GM12878 (cell line): ENCODE data around the gene YARS1. TPM values are rescaled to one million over a fixed set of nuclear protein-coding genes. Genes with fewer than 3 reads are reported as not detected.

Experiments used
- ATAC-seq: fragments of 200-7000 bp; cut with Tn5 transposase; 3 replicates; pipeline ENCODE4 v1.9.1; 2020; ENCODE audit warnings: mild to moderate bottlenecking, moderate library complexity
- BruUV-seq: library from RNA; stranded (reverse); fragments of 400-500 nt; replicated peaks from 2 replicates; lab custom pipeline; 2021; lab: Mats Ljungman, UMichigan
- CTCF ChIA-PET: fragments of 300-600 bp; sonication (Branson Sonifier 250); formaldehyde crosslinking; extraction: SDS; loops from one replicate; lab custom pipeline; 2021; ENCODE audit warnings: inconsistent platforms; lab: Yijun Ruan, JAX
- POLR2A ChIA-PET: fragments of 350-600 bp; formaldehyde crosslinking; extraction: SDS; loops from one replicate; lab custom pipeline; 2021; ENCODE audit warnings: inconsistent platforms; lab: Charles Lee
- RAD21 ChIA-PET: fragments of 300-600 bp; sonication (Branson Sonifier 250); formaldehyde crosslinking; loops from one replicate; lab custom pipeline; 2023; ENCODE audit warnings: antibody characterized with exemption; ENCODE audit not compliant: unreplicated experiment; lab: Charles Lee
- SMC1A ChIA-PET: fragments of 300-600 bp; sonication (Branson Sonifier 250); formaldehyde crosslinking; loops from one replicate; lab custom pipeline; 2023; ENCODE audit not compliant: unreplicated experiment, uncharacterized antibody; lab: Charles Lee
- DNase-seq: peaks from one replicate; pipeline ENCODE4 v3.0.0-alpha.2; 2011; ENCODE audit warnings: low read depth, low spot score
- FAIRE-seq: peaks from 3 replicates; lab custom pipeline; 2011; peaks lifted over from hg19 to GRCh38; lab: Jason Lieb, UNC
- H2AFZ ChIP-seq: 2 replicates; pipeline ENCODE4 v1.6.0; 2011; ENCODE audit warnings: low read depth, low read length, control low read depth; ENCODE audit not compliant: control insufficient read depth
- H3K27ac ChIP-seq: 2 replicates; pipeline ENCODE4 v1.5.1; 2011; ENCODE audit warnings: control low read depth; ENCODE audit not compliant: control insufficient read depth, insufficient read depth
- H3K27me3 ChIP-seq, 2 experiments: replicated peaks in 1 of 2; 2 replicates each; pipeline versions ENCODE4 v1.6.0 to v1.6.1; 2011; ENCODE audit warnings: low read length in 1 of 2; ENCODE audit not compliant: control insufficient read depth in 2 of 2, insufficient read depth in 2 of 2
- H3K36me3 ChIP-seq, 2 experiments: 2 replicates each; pipeline ENCODE4 v1.5.1; 2011; ENCODE audit warnings: low read length in 1 of 2; ENCODE audit not compliant: control insufficient read depth in 2 of 2, insufficient read depth in 2 of 2
- H3K4me1 ChIP-seq: 2 replicates; pipeline ENCODE4 v1.6.1; 2011; ENCODE audit warnings: mild to moderate bottlenecking, low read length, moderate library complexity, mixed read lengths; ENCODE audit not compliant: control insufficient read depth, insufficient read depth
- H3K4me2 ChIP-seq: 2 replicates; pipeline ENCODE4 v1.6.0; 2011; ENCODE audit warnings: control low read depth; ENCODE audit not compliant: control insufficient read depth, insufficient read depth
- H3K4me3 ChIP-seq: fragments of 200-600 bp; sonication (generic); 2 replicates; pipeline ENCODE4 v1.5.1; 2016
- H3K79me2 ChIP-seq: 2 replicates; pipeline ENCODE4 v1.6.0; 2011; ENCODE audit warnings: low read length; ENCODE audit not compliant: control insufficient read depth, insufficient read depth
- H3K9ac ChIP-seq: 2 replicates; pipeline ENCODE4 v1.8.0; 2011; ENCODE audit warnings: low read length, control low read depth, mixed read lengths; ENCODE audit not compliant: control insufficient read depth, insufficient read depth
- H3K9me3 ChIP-seq: replicated peaks from 3 replicates; pipeline ENCODE4 v1.5.1; 2011; ENCODE audit warnings: mild to moderate bottlenecking, low read length; ENCODE audit not compliant: control insufficient read depth, insufficient read depth
- H4K20me1 ChIP-seq: 2 replicates; pipeline ENCODE4 v1.6.0; 2011; ENCODE audit not compliant: control insufficient read depth, insufficient read depth
- BHLHE40 ChIP-seq, 2 experiments: fragments of 450-650 bp in 1 of 2; IDR thresholded peaks; 2 replicates each; pipeline ENCODE4 v1.6.1; 2011 to 2017; ENCODE audit warnings: low read depth in 2 of 2, borderline replicate concordance in 1 of 2, improper control_type of control experiment in 1 of 2, low read length in 1 of 2, mild to moderate bottlenecking in 1 of 2
- KDM1A ChIP-seq: fragments of 200-600 bp; sonication (generic); IDR thresholded peaks from 2 replicates; pipeline ENCODE4 v1.6.1; 2016; ENCODE audit warnings: borderline replicate concordance
- PAX5 ChIP-seq: IDR thresholded peaks from 2 replicates; pipeline ENCODE4 v1.6.1; 2011; ENCODE audit warnings: low read depth, low read length, borderline replicate concordance
- POLR2AphosphoS5 ChIP-seq: IDR thresholded peaks from 2 replicates; pipeline ENCODE4 v1.6.1; 2011; ENCODE audit warnings: mild to moderate bottlenecking, low read length, inconsistent platforms
- WGBS: methylation state at CpG from one replicate; pipeline ENCODE4 v1.1.6; 2016; ENCODE audit warnings: low lambda C conversion rate; ENCODE audit not compliant: insufficient replicate concordance, insufficient coverage; ENCODE audit errors: missing lambda C conversion rate; 5-methylcytosine and 5-hydroxymethylcytosine counted together
- in situ Hi-C: fragments of 300-500 bp; cut with MboI; formaldehyde crosslinking; loops from 9 replicates; pipeline ENCODE4 v1.14.3; 2018; ENCODE audit warnings: mixed read lengths
- intact Hi-C: fragments of 100-400 bp; cut with micrococcal nuclease; formaldehyde crosslinking; loops from one replicate; pipeline ENCODE4 v1.14.2; 2022; ENCODE audit not compliant: unreplicated experiment
- polyA plus RNA-seq, 11 experiments: library from polyadenylated mRNA; depleted of rRNA in 4 of 11; unstranded in 6 of 11; stranded (reverse) in 5 of 11; fragments of >200 nt; fragmentation: Nextera tagmentation in 4 of 11; fragmentation: Illumina TruSeq in 1 of 11; extraction: Ambion mirVana in 4 of 11; extraction: Trizol in 1 of 11; gene quantifications; 1 replicate in 1 of 11; 2 replicates in 10 of 11; pipeline versions ENCODE4 v1.2.1 to v1.2.3, GENCODE V29; 2011 to 2016; ENCODE audit warnings: inconsistent platforms in 2 of 11, missing spikeins in 2 of 11, low read depth in 1 of 11
- total RNA-seq, 4 experiments: library from RNA; depleted of rRNA in 3 of 4; stranded (reverse); fragments of >200 nt in 3 of 4; fragmentation: Illumina TruSeq in 1 of 4; extraction: Trizol in 1 of 4; gene quantifications; 2 replicates each; pipeline versions ENCODE4 v1.2.1 to v1.2.3, GENCODE V29; 2013 to 2021
- TF ChIP-seq, protein P1 (sequence below): fragments of 450-650 bp; formaldehyde crosslinking; IDR thresholded peaks from 2 replicates; pipeline ENCODE4 v1.5.0; 2022; ENCODE audit warnings: mild to moderate bottlenecking, missing genetic modification characterization
- TF ChIP-seq, protein P2 (sequence below): fragments of 450-650 bp; IDR thresholded peaks from 2 replicates; pipeline ENCODE4 v1.6.1; 2017; ENCODE audit warnings: mild to moderate bottlenecking, moderate library complexity
- TF ChIP-seq, protein P3 (sequence below): fragments of 450-650 bp; IDR thresholded peaks from 2 replicates; pipeline ENCODE4 v1.6.1; 2017; ENCODE audit warnings: low read depth, mild to moderate bottlenecking, moderate library complexity

The YARS1 gene
- total and polyA plus RNA-seq, 10 of the 15 experiments (the other 5 are each of a cell fraction or from before 2014, with no cell fraction given), result 39.9 to 202 (median 136) TPM

DNA sequence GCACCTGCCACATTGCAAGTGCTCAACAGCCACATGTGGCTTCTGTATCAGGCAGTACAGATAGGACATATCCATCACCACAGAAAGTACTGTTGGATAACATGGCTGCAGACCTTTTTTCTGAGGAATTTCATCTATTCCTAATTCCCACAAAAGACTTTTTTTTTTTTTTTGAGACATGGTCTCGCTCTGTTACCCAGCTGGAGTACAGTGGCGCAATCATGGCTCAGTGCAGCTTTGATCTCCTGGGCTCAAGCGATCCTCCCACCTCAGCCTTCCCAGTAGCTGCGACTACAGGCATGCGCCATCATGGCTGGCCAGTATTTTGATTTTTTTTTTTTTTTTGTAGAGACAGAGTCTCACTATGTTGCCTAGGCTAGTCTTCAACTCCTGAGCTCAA, 33.3 kb downstream of the YARS1 start:
- POLR2A ChIA-PET, result interaction anchor here (0.6 to 1.0 kb wide), 2 partner anchors 9 to 264 kb away, joined by 3 to 4 read pairs; no protein-coding TSS in a partner anchor
- Histone ChIP-seq H3K4me3 (no peak overlapping the region), H3K27me3 (no peaks in the 10 kb centered on the region), H3K4me1 (peaks cover 2% of the 10 kb centered on the region; the same call in 1 of the 2 replicates), H3K4me2 (no peak overlapping the region), H3K27ac (no peak overlapping the region), H3K9me3 (no peaks in the 10 kb centered on the region), H2AFZ (no peak overlapping the region), H4K20me1 (no peaks in the 10 kb centered on the region), H3K79me2 (no peaks in the 10 kb centered on the region), H3K9ac (no peak overlapping the region), H3K36me3 (peaks cover 38 to 63% of the 10 kb centered on the region in 2 experiments)
- WGBS, result 100% methylated on average over 5 of the region's 5 CpGs
- FAIRE-seq, result no peak
- CTCF ChIA-PET, result interaction anchor here (0.9 to 3.9 kb wide), 2 partner anchors 11 to 15 kb away, joined by 3 to 16 read pairs; no protein-coding TSS in a partner anchor
- intact Hi-C loops (no loop called here), in situ Hi-C loops (no loop called here)
- TF ChIP-seq PAX5 (no peak), POLR2AphosphoS5 (no peak), BHLHE40 (IDR thresholded peaks at IDR 0.05; ENCODE audit: borderline replicate concordance in 1 of 2, low read depth in 2 of 2, low read length in 1 of 2) (no peak), KDM1A (no peak)
- TF ChIP-seq, protein P1, sequence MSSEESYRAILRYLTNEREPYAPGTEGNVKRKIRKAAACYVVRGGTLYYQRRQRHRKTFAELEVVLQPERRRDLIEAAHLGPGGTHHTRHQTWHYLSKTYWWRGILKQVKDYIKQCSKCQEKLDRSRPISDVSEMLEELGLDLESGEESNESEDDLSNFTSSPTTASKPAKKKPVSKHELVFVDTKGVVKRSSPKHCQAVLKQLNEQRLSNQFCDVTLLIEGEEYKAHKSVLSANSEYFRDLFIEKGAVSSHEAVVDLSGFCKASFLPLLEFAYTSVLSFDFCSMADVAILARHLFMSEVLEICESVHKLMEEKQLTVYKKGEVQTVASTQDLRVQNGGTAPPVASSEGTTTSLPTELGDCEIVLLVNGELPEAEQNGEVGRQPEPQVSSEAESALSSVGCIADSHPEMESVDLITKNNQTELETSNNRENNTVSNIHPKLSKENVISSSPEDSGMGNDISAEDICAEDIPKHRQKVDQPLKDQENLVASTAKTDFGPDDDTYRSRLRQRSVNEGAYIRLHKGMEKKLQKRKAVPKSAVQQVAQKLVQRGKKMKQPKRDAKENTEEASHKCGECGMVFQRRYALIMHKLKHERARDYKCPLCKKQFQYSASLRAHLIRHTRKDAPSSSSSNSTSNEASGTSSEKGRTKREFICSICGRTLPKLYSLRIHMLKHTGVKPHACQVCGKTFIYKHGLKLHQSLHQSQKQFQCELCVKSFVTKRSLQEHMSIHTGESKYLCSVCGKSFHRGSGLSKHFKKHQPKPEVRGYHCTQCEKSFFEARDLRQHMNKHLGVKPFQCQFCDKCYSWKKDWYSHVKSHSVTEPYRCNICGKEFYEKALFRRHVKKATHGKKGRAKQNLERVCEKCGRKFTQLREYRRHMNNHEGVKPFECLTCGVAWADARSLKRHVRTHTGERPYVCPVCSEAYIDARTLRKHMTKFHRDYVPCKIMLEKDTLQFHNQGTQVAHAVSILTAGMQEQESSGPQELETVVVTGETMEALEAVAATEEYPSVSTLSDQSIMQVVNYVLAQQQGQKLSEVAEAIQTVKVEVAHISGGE, result no peak
- TF ChIP-seq, protein P2, sequence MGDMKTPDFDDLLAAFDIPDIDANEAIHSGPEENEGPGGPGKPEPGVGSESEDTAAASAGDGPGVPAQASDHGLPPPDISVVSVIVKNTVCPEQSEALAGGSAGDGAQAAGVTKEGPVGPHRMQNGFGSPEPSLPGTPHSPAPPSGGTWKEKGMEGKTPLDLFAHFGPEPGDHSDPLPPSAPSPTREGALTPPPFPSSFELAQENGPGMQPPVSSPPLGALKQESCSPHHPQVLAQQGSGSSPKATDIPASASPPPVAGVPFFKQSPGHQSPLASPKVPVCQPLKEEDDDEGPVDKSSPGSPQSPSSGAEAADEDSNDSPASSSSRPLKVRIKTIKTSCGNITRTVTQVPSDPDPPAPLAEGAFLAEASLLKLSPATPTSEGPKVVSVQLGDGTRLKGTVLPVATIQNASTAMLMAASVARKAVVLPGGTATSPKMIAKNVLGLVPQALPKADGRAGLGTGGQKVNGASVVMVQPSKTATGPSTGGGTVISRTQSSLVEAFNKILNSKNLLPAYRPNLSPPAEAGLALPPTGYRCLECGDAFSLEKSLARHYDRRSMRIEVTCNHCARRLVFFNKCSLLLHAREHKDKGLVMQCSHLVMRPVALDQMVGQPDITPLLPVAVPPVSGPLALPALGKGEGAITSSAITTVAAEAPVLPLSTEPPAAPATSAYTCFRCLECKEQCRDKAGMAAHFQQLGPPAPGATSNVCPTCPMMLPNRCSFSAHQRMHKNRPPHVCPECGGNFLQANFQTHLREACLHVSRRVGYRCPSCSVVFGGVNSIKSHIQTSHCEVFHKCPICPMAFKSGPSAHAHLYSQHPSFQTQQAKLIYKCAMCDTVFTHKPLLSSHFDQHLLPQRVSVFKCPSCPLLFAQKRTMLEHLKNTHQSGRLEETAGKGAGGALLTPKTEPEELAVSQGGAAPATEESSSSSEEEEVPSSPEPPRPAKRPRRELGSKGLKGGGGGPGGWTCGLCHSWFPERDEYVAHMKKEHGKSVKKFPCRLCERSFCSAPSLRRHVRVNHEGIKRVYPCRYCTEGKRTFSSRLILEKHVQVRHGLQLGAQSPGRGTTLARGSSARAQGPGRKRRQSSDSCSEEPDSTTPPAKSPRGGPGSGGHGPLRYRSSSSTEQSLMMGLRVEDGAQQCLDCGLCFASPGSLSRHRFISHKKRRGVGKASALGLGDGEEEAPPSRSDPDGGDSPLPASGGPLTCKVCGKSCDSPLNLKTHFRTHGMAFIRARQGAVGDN, result no peak
- TF ChIP-seq, protein P3, sequence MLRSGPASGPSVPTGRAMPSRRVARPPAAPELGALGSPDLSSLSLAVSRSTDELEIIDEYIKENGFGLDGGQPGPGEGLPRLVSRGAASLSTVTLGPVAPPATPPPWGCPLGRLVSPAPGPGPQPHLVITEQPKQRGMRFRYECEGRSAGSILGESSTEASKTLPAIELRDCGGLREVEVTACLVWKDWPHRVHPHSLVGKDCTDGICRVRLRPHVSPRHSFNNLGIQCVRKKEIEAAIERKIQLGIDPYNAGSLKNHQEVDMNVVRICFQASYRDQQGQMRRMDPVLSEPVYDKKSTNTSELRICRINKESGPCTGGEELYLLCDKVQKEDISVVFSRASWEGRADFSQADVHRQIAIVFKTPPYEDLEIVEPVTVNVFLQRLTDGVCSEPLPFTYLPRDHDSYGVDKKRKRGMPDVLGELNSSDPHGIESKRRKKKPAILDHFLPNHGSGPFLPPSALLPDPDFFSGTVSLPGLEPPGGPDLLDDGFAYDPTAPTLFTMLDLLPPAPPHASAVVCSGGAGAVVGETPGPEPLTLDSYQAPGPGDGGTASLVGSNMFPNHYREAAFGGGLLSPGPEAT, result no peak
- BruUV-seq, result no TSS peak
- RAD21 ChIA-PET, result interaction anchor here (0.7 kb wide), 1 partner anchor 831 kb away, joined by 4 read pairs; no protein-coding TSS in a partner anchor
- SMC1A ChIA-PET, result interaction anchor here (1.0 to 1.5 kb wide), 3 partner anchors 9 to 22 kb away, joined by 3 to 6 read pairs (median 3); no protein-coding TSS in a partner anchor
- no peak for DNase-seq
- no peak for ATAC-seq
